AG09319 (cell line): Measurements from ENCODE around the gene AATF.

Experiments used
- DNase-seq: peaks from one replicate; pipeline ENCODE4 v3.0.0-alpha.2; 2010; ENCODE audit warnings: low read depth; ENCODE audit errors: extremely low read depth
- CTCF ChIP-seq: IDR thresholded peaks from 2 replicates; pipeline ENCODE4 v1.5.1; 2011; ENCODE audit warnings: low read depth, mild to moderate bottlenecking, inconsistent platforms, low read length, moderate library complexity

AATF gene

DNA sequence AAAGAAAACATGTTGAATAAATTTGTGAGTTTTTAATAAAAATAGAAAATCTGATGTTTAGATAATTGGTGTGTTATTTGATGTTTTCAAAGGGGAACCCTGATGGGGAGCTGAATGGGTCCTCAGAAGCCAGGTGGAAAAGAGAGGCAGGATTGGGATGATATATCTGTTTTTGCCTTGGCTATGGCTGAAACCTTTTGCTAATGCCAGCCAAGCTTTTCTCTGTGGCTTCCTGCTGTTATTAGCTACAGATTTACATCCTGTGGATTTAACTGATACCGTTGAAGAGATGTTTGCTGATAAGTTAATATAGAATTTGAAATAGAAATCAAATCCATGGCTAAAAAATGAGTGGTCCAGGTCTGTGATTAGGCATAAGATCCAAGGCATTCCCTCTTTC, 4.2 kb upstream of the AATF start:
- no peak for TF ChIP-seq CTCF
- no peak for DNase-seq

- TF ChIP-seq CTCF = no peak
- no peak for DNase-seq
These were observed 3.6 kb upstream of the AATF start for GRCh38 chr17:36945140-36945539.

DNA sequence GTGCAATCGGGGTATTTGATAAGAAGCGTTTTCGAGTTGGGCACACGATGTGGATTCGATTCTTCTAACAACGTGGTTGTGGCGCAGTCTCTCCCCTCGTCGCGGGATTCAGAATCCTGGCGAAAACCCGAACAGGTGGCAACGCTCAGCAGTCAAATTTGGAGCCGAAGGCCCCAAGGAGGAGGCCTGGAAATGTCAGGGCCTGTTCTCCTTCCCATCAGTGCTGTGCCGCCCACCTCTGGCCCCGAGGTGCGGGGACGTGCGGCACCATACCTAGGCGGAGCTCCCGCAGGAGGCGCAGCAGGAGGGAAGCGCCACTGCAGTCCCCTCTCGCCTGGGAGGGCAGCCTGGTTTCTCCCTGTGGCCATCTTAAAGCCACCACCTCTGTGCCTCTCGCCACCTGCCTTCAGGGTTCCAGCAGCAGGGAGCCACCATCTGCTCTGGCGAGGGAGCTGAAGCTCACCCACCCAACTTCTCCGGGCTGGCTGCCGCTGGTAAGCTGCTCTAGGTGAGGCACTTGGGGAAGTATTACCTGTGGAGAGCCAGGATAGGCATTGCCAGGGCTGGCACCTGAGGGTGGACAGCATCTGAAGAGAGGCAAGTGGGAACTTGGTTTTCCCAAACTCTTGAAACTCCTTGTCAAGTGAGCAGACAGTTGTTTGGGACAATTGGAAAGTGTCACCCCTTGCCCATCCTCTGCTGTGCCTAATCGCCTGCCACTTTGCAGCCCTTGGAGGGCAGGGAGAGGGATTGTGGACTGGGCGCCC, 2.6 kb upstream of the AATF start:
- no peak for TF ChIP-seq CTCF
- no peak for DNase-seq

DNA sequence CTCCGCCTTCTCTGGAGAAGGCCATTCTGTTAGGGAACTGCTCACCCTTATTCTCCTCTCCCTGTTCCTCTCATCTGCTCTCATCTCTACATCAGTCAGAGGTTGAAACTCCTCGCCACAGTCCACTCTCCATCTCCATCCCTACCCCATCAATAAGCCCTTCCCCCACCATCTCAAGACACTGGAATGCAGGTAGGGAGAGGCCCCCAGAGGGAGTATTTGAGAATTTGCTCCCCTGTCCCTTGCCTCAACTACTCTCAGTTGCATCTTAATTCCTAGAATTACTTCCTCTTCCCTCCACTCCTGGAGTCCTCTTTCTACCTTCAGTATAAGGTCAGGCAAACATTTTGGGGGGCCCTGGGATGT, 2.0 kb upstream of the AATF start:
- DNase-seq = no peak
- no peak for TF ChIP-seq CTCF

DNA sequence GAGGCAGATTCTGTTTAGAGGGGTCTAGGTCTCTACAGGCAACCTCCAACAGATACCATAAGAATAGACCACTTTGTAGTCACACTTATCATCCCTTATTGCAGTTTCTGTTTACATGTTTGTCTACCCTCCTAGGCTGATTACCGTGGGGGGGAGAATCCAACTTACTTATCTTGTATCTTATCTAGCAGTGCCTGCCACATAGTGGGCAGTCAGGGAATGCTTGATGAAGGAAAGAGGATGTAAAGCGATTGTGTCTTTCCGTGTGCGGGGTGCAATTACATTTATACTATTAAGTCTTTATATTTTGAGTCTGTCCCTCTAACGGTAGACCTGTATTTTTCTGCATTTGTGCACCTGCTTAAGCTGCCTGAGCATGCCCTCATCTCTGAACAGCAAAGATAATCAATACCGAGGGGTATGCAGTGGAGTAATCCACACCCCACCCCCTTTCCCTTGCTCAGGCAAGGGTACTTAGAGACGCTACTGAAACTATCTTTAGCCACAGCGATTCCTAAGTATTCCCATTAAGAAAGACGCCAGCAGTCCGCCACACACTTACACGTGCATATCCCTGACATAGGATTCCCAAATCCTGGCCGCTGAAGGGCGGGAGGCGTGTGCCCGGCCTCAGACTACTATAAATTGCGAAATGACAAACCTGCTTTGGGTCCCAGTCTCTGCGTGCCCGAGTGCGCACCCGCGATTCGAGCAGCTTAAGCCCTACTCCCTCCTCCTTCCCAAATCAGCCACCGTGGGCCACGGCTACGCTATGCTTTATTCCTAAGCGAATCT, 635 bp upstream of the AATF start:
- no peak for TF ChIP-seq CTCF
- DNase-seq = no peak

- DNase-seq = no peak
- no peak for TF ChIP-seq CTCF
These were observed 740 bp downstream of the AATF start for GRCh38 chr17:36949461-36949927.

GRCh38 chr17:36950027-36950426, 1.3 kb downstream of the AATF start:
- no peak for DNase-seq
- TF ChIP-seq CTCF = no peak
